ENCODE data around the gene STX17. TPM values are rescaled to one million over a fixed set of nuclear protein-coding genes. Genes with fewer than 3 reads are reported as not detected.

The STX17 gene
- total RNA-seq, 1 experiment from 2014 or later = 11.5 TPM

GRCh38 chr9:99867536-99867935 lies 38.9 kb upstream of the STX17 start:
- BruUV-seq (replicated peaks) = no TSS peak
- H3K4me1 ChIP-seq (ENCODE audit: control insufficient read depth, insufficient read depth, low read length) = no peaks in the 10 kb centered on the region
- intact Hi-C loops (cut with micrococcal nuclease; ENCODE audit: unreplicated experiment) (no loop called here), in situ Hi-C loops (cut with HindIII; ENCODE audit: low pct_unique_long_range_greater_than_20kb, low sequenced_read_pairs) (no loop called here)
- ChIA-PET CTCF (no interaction called here), POLR2A (interaction anchor here (0.5 kb wide), 1 partner anchor 466 kb away, joined by 5 read pairs; no protein-coding TSS in a partner anchor)
- no peaks in the 10 kb centered on the region for H3K9me3 ChIP-seq (ENCODE audit: control insufficient read depth, insufficient read depth, low read depth, low read length)
- TF ChIP-seq POLR2AphosphoS5 (IDR thresholded peaks at IDR 0.05; ENCODE audit: low read depth, low read length) (no peak), REST (IDR thresholded peaks at IDR 0.05; ENCODE audit: insufficient read depth in 1 of 2, low read depth in 2 of 2, low read length in 1 of 2) (no peak), SIN3A (IDR thresholded peaks at IDR 0.05; ENCODE audit: borderline replicate concordance, insufficient read depth, low read depth, low read length) (no peak), TCF7L2 (IDR thresholded peaks at IDR 0.05; ENCODE audit: low read depth, low read length) (no peak), CTCF (IDR thresholded peaks at IDR 0.05) (no peak)
- no peak overlapping the region for H3K4me3 ChIP-seq (ENCODE audit: low read depth in 2 of 2, low read length in 2 of 2)
- no peak overlapping the region for H3K27ac ChIP-seq (ENCODE audit: low read length)
- DNase-seq (ENCODE audit: low read depth, low spot score) (no peak), ATAC-seq (no peak)
- H3K27me3 ChIP-seq (ENCODE audit: control insufficient read depth, insufficient read depth, low read length) = no peaks in the 10 kb centered on the region
- H3K36me3 ChIP-seq (ENCODE audit: control insufficient read depth, insufficient read depth, low read length) = no peaks in the 10 kb centered on the region

GRCh38 chr9:99867968-99868367 lies 38.5 kb upstream of the STX17 start:
- ATAC-seq (no peak), DNase-seq (ENCODE audit: low read depth, low spot score) (no peak)
- H3K27ac ChIP-seq (ENCODE audit: low read length) = no peak overlapping the region
- ChIA-PET CTCF (no interaction called here), POLR2A (interaction anchor here (0.5 kb wide), 1 partner anchor 466 kb away, joined by 5 read pairs; no protein-coding TSS in a partner anchor)
- H3K4me1 ChIP-seq (ENCODE audit: control insufficient read depth, insufficient read depth, low read length) = no peaks in the 10 kb centered on the region
- intact Hi-C loops (cut with micrococcal nuclease; ENCODE audit: unreplicated experiment) = no loop called here
- H3K4me3 ChIP-seq (ENCODE audit: low read depth in 2 of 2, low read length in 2 of 2) = no peak overlapping the region
- no peaks in the 10 kb centered on the region for H3K27me3 ChIP-seq (ENCODE audit: control insufficient read depth, insufficient read depth, low read length)
- TF ChIP-seq TCF7L2 (IDR thresholded peaks at IDR 0.05; ENCODE audit: low read depth, low read length) = no peak
- no peak for TF ChIP-seq REST (IDR thresholded peaks at IDR 0.05; ENCODE audit: insufficient read depth in 1 of 2, low read depth in 2 of 2, low read length in 1 of 2)
- TF ChIP-seq POLR2AphosphoS5 (IDR thresholded peaks at IDR 0.05; ENCODE audit: low read depth, low read length) = no peak
- no peak for TF ChIP-seq CTCF (IDR thresholded peaks at IDR 0.05)
- no peak for TF ChIP-seq SIN3A (IDR thresholded peaks at IDR 0.05; ENCODE audit: borderline replicate concordance, insufficient read depth, low read depth, low read length)
- in situ Hi-C loops (cut with HindIII; ENCODE audit: low pct_unique_long_range_greater_than_20kb, low sequenced_read_pairs) = no loop called here
- no peaks in the 10 kb centered on the region for H3K9me3 ChIP-seq (ENCODE audit: control insufficient read depth, insufficient read depth, low read depth, low read length)
- no peaks in the 10 kb centered on the region for H3K36me3 ChIP-seq (ENCODE audit: control insufficient read depth, insufficient read depth, low read length)
- no TSS peak for BruUV-seq (replicated peaks)
